IMR-90 (cell line): ENCODE results near the gene PPP4C. TPM values are rescaled to one million over a fixed set of nuclear protein-coding genes. Genes with fewer than 3 reads are reported as not detected.

Experiments used
- ATAC-seq: fragments of 200-7000 bp; cut with Tn5 transposase; 2 replicates; pipeline ENCODE4 v1.9.1; 2020; ENCODE audit warnings: low read depth, mild to moderate bottlenecking, moderate library complexity
- BruUV-seq: library from RNA; stranded (reverse); fragments of 400-500 nt; replicated peaks from 2 replicates; lab custom pipeline; 2021; lab: Mats Ljungman, UMichigan
- CTCF ChIA-PET: fragments of 300-600 bp; formaldehyde crosslinking; extraction: SDS; loops from one replicate; lab custom pipeline; 2021; ENCODE audit warnings: antibody characterized with exemption; lab: Yijun Ruan, JAX
- POLR2A ChIA-PET: fragments of 300-600 bp; sonication (Branson Sonifier 250); formaldehyde crosslinking; loops from one replicate; lab custom pipeline; 2022; ENCODE audit warnings: antibody characterized with exemption; ENCODE audit not compliant: unreplicated experiment; lab: Charles Lee
- DNase-seq: peaks from one replicate; pipeline ENCODE4 v3.0.0; 2013
- H2AFZ ChIP-seq: replicated peaks from 2 replicates; pipeline ENCODE3; 2013; ENCODE audit warnings: low read length, mild to moderate bottlenecking; ENCODE audit not compliant: poor library complexity
- H2AK5ac ChIP-seq: 2 replicates; pipeline ENCODE4 v1.6.1; 2013; ENCODE audit warnings: low read depth, low read length, inconsistent platforms
- H2AK9ac ChIP-seq: replicated peaks from 2 replicates; pipeline ENCODE3; 2013; ENCODE audit warnings: mild to moderate bottlenecking, low read depth, low read length, moderate library complexity; ENCODE audit not compliant: poor library complexity
- H2BK120ac ChIP-seq: 2 replicates; pipeline ENCODE4 v1.6.1; 2013; ENCODE audit warnings: low read depth, low read length, inconsistent platforms
- H2BK15ac ChIP-seq: 3 replicates; pipeline ENCODE4 v1.6.1; 2013; ENCODE audit warnings: low read depth, low read length, inconsistent platforms
- H2BK20ac ChIP-seq: 2 replicates; pipeline ENCODE4 v1.6.1; 2013; ENCODE audit warnings: low read depth, mild to moderate bottlenecking, inconsistent platforms, low read length, moderate library complexity
- H2BK5ac ChIP-seq: 2 replicates; pipeline ENCODE4 v1.6.1; 2013; ENCODE audit warnings: mild to moderate bottlenecking, low read depth, low read length, inconsistent platforms; ENCODE audit not compliant: poor library complexity, severe bottlenecking
- H3K14ac ChIP-seq: replicated peaks from 2 replicates; pipeline ENCODE4 v1.6.1; 2013; ENCODE audit warnings: low read depth, low read length, inconsistent platforms
- H3K18ac ChIP-seq: 2 replicates; pipeline ENCODE4 v1.6.1; 2013; ENCODE audit warnings: low read depth, low read length, control low read depth
- H3K23ac ChIP-seq: 2 replicates; pipeline ENCODE4 v1.6.1; 2013; ENCODE audit warnings: low read depth, low read length, inconsistent platforms
- H3K27ac ChIP-seq: 2 replicates; pipeline ENCODE4 v1.5.1; 2013; ENCODE audit warnings: mild to moderate bottlenecking, control low read depth, low read length; ENCODE audit not compliant: insufficient read depth
- H3K27me3 ChIP-seq: 2 replicates; pipeline ENCODE4 v1.6.1; 2013; ENCODE audit warnings: low read length; ENCODE audit not compliant: control insufficient read depth, insufficient read depth
- H3K36me3 ChIP-seq: 2 replicates; pipeline ENCODE4 v1.6.1; 2013; ENCODE audit warnings: low read length, mixed read lengths; ENCODE audit not compliant: control insufficient read depth, insufficient read depth
- H3K4ac ChIP-seq: 2 replicates; pipeline ENCODE4 v1.6.1; 2013; ENCODE audit warnings: low read depth, low read length, inconsistent platforms
- H3K4me1 ChIP-seq: 2 replicates; pipeline ENCODE4 v1.6.1; 2013; ENCODE audit warnings: low read length, mixed read lengths; ENCODE audit not compliant: control insufficient read depth, insufficient read depth
- H3K4me2 ChIP-seq: 2 replicates; pipeline ENCODE4 v1.6.1; 2013; ENCODE audit warnings: low read depth, mild to moderate bottlenecking, control low read depth, low read length, moderate library complexity
- H3K4me3 ChIP-seq: 2 replicates; pipeline ENCODE4 v1.5.1; 2013; ENCODE audit warnings: low read depth, mild to moderate bottlenecking, control low read depth, low read length, moderate library complexity; ENCODE audit not compliant: insufficient read depth
- H3K56ac ChIP-seq: 2 replicates; pipeline ENCODE4 v1.6.1; 2013; ENCODE audit warnings: low read length, inconsistent platforms; ENCODE audit not compliant: insufficient read depth; ENCODE audit errors: extremely low read depth
- H3K79me1 ChIP-seq, 2 experiments: 2 replicates each; pipeline ENCODE4 v1.6.1; 2013; ENCODE audit warnings: low read length in 2 of 2, inconsistent platforms in 1 of 2, low read depth in 1 of 2
- H3K9ac ChIP-seq: 2 replicates; pipeline ENCODE4 v1.6.1; 2013; ENCODE audit warnings: low read depth, low read length, control low read depth
- H3K9me1 ChIP-seq: 2 replicates; pipeline ENCODE4 v1.6.1; 2013; ENCODE audit warnings: low read length, inconsistent platforms; ENCODE audit not compliant: insufficient read depth
- H3K9me3 ChIP-seq: 2 replicates; pipeline ENCODE4 v1.6.1; 2013; ENCODE audit warnings: low read length; ENCODE audit not compliant: control insufficient read depth, insufficient read depth
- H4K20me1 ChIP-seq: 2 replicates; pipeline ENCODE4 v1.6.1; 2013; ENCODE audit warnings: low read length, inconsistent platforms; ENCODE audit not compliant: insufficient read depth
- H4K5ac ChIP-seq: 2 replicates; pipeline ENCODE4 v1.6.1; 2013; ENCODE audit warnings: mild to moderate bottlenecking, low read depth, low read length, control low read depth
- H4K8ac ChIP-seq, 2 experiments: 2 replicates each; pipeline ENCODE4 v1.6.1; 2013; ENCODE audit warnings: low read depth in 2 of 2, low read length in 2 of 2, control low read depth in 1 of 2, inconsistent platforms in 1 of 2
- H4K91ac ChIP-seq: 2 replicates; pipeline ENCODE4 v1.6.1; 2013; ENCODE audit warnings: low read depth, low read length, inconsistent platforms; ENCODE audit not compliant: insufficient read depth
- RAD21 ChIP-seq: IDR thresholded peaks from 2 replicates; pipeline ENCODE4 v1.6.1; 2012; ENCODE audit warnings: low read length, improper control_type of control experiment
- WGBS, 2 experiments: methylation state at CpG; one replicate each; pipeline versions ENCODE4 v1.1.5 to v1.1.7; 2013; ENCODE audit warnings: missing lambda C conversion rate in 2 of 2; ENCODE audit not compliant: insufficient read length in 1 of 2; ENCODE audit errors: extremely low coverage in 2 of 2; 5-methylcytosine and 5-hydroxymethylcytosine counted together
- dilution Hi-C: fragments of 300-500 bp; cut with HindIII; formaldehyde crosslinking; loops from one replicate; pipeline ENCODE4 v1.14.3; 2018; ENCODE audit warnings: low sequenced_read_pairs; ENCODE audit not compliant: unreplicated experiment
- in situ Hi-C: fragments of 300-500 bp; cut with MboI; formaldehyde crosslinking; loops from 3 replicates; pipeline ENCODE4 v1.14.3; 2019; ENCODE audit warnings: low sequenced_read_pairs, inconsistent platforms, mixed read lengths
- intact Hi-C: fragments of 100-400 bp; cut with micrococcal nuclease; formaldehyde crosslinking; loops from 2 replicates; pipeline ENCODE4 v1.10.0; 2022
- polyA plus RNA-seq, 3 experiments: library from polyadenylated mRNA; depleted of rRNA; stranded (reverse); fragments of >200 nt; gene quantifications; 2 replicates each; pipeline ENCODE4 v1.2.3, GENCODE V29; 2012; ENCODE audit warnings: low replicate concordance in 1 of 3
- total RNA-seq: library from RNA; depleted of rRNA; stranded (reverse); fragments of >200 nt; gene quantifications from 2 replicates; pipeline ENCODE4 v1.2.3, GENCODE V29; 2012

The PPP4C gene
- total and polyA plus RNA-seq, 2 of the 4 experiments (the other 2 are of a cell fraction), result 200 to 209 TPM

- Histone ChIP-seq H4K8ac (no peak overlapping the region; a peak in 1 of 4 replicates), H3K4me1 (peaks cover 14% of the 10 kb centered on the region), H3K23ac (no peak overlapping the region), H3K27ac (no peak overlapping the region), H2BK15ac (no peak overlapping the region), H2AFZ (no peak overlapping the region), H3K4me3 (no peak overlapping the region; the same call in 1 of the 2 replicates), H4K5ac (no peak overlapping the region), H2AK5ac (no peak overlapping the region; the same call in 1 of the 2 replicates), H4K20me1 (no peaks in the 10 kb centered on the region), H2BK120ac (no peak overlapping the region), H3K79me1 (peaks cover 0 to 18% of the 10 kb centered on the region in 2 experiments; a peak in 2 of 4 replicates), H3K27me3 (no peaks in the 10 kb centered on the region), H3K18ac (no peak overlapping the region), H2AK9ac (no peak overlapping the region), H3K14ac (no peak overlapping the region), H2BK20ac (no peak overlapping the region), H3K9me1 (no peaks in the 10 kb centered on the region), H3K56ac (no peak overlapping the region), H3K4me2 (peak overlapping the region; percentile 21; the same call in 1 of the 2 replicates), H3K9me3 (peaks cover 11% of the 10 kb centered on the region), H2BK5ac (no peak overlapping the region), H4K91ac (no peak overlapping the region), H3K36me3 (peaks cover 6% of the 10 kb centered on the region), H3K4ac (no peak overlapping the region; the same call in 1 of the 2 replicates), H3K9ac (no peak overlapping the region)
- WGBS, 2 experiments, result 89% methylated on average over 8 of the region's 11 CpGs; no CpG with 5 or more reads in 1 of the 2 experiments
- dilution Hi-C loops, result no loop called here
- in situ Hi-C loops, result loop anchor here (5.0 kb wide), 1 partner anchor 58 kb away; no protein-coding TSS in a partner anchor
- intact Hi-C loops, result loop anchor here (10.0 kb wide), 1 partner anchor 310 kb away; the partner anchor contains the start of gene ZNF771
- no peak for ATAC-seq
- ChIA-PET POLR2A (no interaction called here), CTCF (no interaction called here)
- TF ChIP-seq RAD21, result no peak
- BruUV-seq, result no TSS peak
- no peak for DNase-seq
Measured at GRCh38 chr16:30094541-30095165, 18.9 kb downstream of the PPP4C start.
